Activated T-cell treated with anti-CD3 and anti-CD28 coated beads, Interleukin-2, amount 50 U/mL, for 72 hours (primary cell): ENCODE data around the gene ZBTB6. TPM values are rescaled to one million over a fixed set of nuclear protein-coding genes. Genes with fewer than 3 reads are reported as not detected.
"Not testable (repeated sequence)": the region's sequence is repeated elsewhere in the genome, so short reads cannot be mapped to it uniquely, and the experiment has no call there.

Experiments used
- ATAC-seq, 2 donors: fragments of 150-1000 bp; cut with Tn5 transposase; replicated peaks in 1 of 2; 2 replicates each; pipeline ENCODE4 v1.10.0; 2021; ENCODE audit warnings: moderate library complexity in 2 of 2, mild to moderate bottlenecking in 1 of 2
- DNase-seq, 2 donors: peaks; one replicate each; pipeline ENCODE4 v3.0.0; 2021 to 2022; ENCODE audit warnings: mixed read lengths in 1 of 2
- H3K27ac Mint-ChIP-seq: one replicate; pipeline ENCODE4 v1.8.0; 2022; ENCODE audit warnings: mild to moderate bottlenecking, moderate library complexity, mixed read lengths
- H3K27me3 Mint-ChIP-seq: one replicate; pipeline ENCODE4 v1.8.0; 2022; ENCODE audit warnings: low read depth, mixed read lengths
- H3K36me3 Mint-ChIP-seq, 2 donors: one replicate each; pipeline ENCODE4 v1.8.0; 2022; ENCODE audit warnings: mixed read lengths in 2 of 2, mild to moderate bottlenecking in 1 of 2; ENCODE audit not compliant: insufficient read depth in 2 of 2
- H3K4me1 Mint-ChIP-seq: one replicate; pipeline ENCODE4 v1.8.0; 2022; ENCODE audit warnings: low read depth, mixed read lengths
- H3K4me3 Mint-ChIP-seq, 2 donors: one replicate each; pipeline ENCODE4 v1.8.0; 2022; ENCODE audit warnings: mild to moderate bottlenecking in 2 of 2, mixed read lengths in 2 of 2, moderate library complexity in 2 of 2
- H3K9me3 Mint-ChIP-seq, 2 donors: one replicate each; pipeline ENCODE4 v1.8.0; 2022; ENCODE audit warnings: mixed read lengths in 2 of 2
- total RNA-seq, 2 donors: library from RNA; stranded (reverse); gene quantifications; one replicate each; pipeline ENCODE4 v1.2.3, GENCODE V29; 2022

Gene ZBTB6
- total RNA-seq, 2 donors from 2014 or later: 10.0 TPM

DNA sequence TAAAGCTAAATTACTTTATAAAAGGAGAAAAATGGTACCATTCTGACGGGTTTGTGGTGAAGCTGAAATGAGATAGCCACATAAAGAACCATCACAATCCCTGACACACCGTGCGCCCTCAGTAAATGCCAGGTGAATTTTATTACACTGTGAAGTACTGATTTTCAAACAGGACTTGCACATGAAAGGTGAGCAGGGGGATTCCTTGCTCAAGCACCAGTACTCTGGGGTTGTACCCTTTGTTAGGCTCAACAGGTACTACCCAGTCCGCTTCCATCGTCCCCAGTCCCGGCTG is 27.3 kb upstream of the ZBTB6 start:
- peak overlapping the region; percentile 58 to 98 for H3K4me3 Mint-ChIP-seq
- no peak for DNase-seq
- no peak for ATAC-seq
- H3K27ac Mint-ChIP-seq: peak overlapping the region; percentile 5
- H3K4me1 Mint-ChIP-seq: peaks cover 32% of the 10 kb centered on the region
- H3K36me3 Mint-ChIP-seq: peaks cover 7 to 17% of the 10 kb centered on the region in 2 donors
- no peaks in the 10 kb centered on the region for H3K9me3 Mint-ChIP-seq
- H3K27me3 Mint-ChIP-seq: no peaks in the 10 kb centered on the region

DNA sequence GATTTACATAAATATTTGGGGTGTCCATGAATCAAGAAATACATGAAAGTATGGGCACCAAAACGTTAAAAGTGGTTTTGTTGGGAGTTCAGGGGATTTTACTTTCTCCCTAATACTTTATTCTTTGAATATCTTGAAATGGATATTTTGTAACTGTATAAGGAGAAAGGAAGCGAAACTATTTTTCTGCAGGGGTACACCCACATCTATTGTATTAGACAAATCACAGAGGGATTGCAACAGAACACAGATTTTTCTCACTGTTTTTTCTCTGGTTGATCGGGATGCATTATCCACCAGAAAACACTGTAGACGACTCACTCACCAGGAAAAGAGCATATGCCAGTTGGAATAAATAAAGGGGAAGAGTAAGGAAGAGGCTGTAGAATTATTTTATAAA is 26.5 kb upstream of the ZBTB6 start:
- ATAC-seq: no peak

GRCh38 chr9:122936883-122937282 is 23.8 kb upstream of the ZBTB6 start:
- Mint-ChIP-seq H3K4me1 (peaks cover 38% of the 10 kb centered on the region), H3K9me3 (no peaks in the 10 kb centered on the region), H3K27ac (no peak overlapping the region), H3K36me3 (peaks cover 7 to 18% of the 10 kb centered on the region in 2 donors), H3K27me3 (no peaks in the 10 kb centered on the region), H3K4me3 (no peak overlapping the region)
- ATAC-seq: no peak
- no peak for DNase-seq

More for the DNA sequence above, 26.5 kb upstream of the ZBTB6 start:
- Mint-ChIP-seq H3K9me3 (no peaks in the 10 kb centered on the region), H3K4me1 (peaks cover 33% of the 10 kb centered on the region), H3K36me3 (peaks cover 7 to 19% of the 10 kb centered on the region in 2 donors), H3K27ac (peak overlapping the region; percentile 5), H3K4me3 (peak overlapping the region; percentile 45 to 60), H3K27me3 (no peaks in the 10 kb centered on the region)
- no peak for DNase-seq

GRCh38 chr9:122936464-122936863 is 23.3 kb upstream of the ZBTB6 start:
- peaks cover 6 to 14% of the 10 kb centered on the region in 2 donors for H3K36me3 Mint-ChIP-seq
- DNase-seq: no peak
- no peak overlapping the region for H3K4me3 Mint-ChIP-seq
- no peak for ATAC-seq
- H3K27ac Mint-ChIP-seq: no peak overlapping the region
- H3K9me3 Mint-ChIP-seq: no peaks in the 10 kb centered on the region
- no peaks in the 10 kb centered on the region for H3K27me3 Mint-ChIP-seq
- peaks cover 34% of the 10 kb centered on the region for H3K4me1 Mint-ChIP-seq

DNA sequence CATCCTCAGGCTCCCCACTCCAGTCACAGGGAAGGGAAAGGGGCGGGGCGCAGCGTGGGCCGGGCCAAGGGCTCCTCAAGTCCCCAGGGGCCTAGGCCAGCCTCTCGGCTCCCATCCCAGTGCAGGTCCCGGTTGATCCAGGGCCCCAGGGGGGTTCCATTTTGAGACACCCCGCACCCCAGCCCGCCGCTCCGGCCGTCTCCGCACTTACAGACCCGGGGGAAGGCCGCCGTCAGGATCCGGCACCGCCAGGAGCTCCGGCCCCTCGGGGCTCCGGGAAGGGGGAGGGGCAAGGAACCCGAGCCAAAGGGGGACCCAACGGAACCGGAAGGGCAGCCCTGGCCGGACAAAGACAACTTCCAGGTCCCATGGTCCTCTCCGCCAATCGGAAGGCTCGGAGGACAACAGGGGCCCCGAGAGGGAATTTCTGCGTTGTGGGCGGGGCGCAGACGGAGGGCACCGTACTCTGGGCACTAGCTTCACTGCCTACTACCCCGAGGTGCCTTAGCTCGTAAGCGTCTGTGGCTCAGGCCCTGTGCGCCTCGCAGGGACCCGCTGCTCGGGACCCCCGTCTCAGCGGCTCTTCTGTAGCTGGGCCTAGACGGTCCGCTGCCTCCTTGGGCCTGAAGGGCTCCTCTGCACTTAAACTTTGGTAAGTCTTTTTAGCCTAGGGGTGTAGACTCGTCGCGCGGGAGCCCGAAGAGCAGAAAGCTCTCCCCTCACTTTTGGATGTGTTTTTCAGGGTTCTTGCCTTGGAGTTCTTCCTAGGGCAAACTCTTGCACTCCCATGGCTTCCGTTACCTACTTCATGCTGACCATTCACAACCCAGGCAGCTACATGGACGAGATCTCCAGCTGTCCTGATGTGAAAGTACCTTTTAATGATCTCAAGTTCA is 18.4 kb upstream of the ZBTB6 start, which contains the start of gene ZBTB26:
Gene ZBTB26, minus strand, starts transcription at position 287 of the 896 bp plus-strand sequence. CDS start 11,578 bp downstream, outside the sequence.
- H3K4me3 Mint-ChIP-seq: no peak within 1 kb of the TSS
- DNase-seq (peak; percentile 94 to 96), ATAC-seq (peak; percentile 99)
- peaks cover 22% of the 10 kb centered on the region for H3K4me1 Mint-ChIP-seq
- H3K9me3 Mint-ChIP-seq: no peaks in the 10 kb centered on the region
- no peaks in the 10 kb centered on the region for H3K27me3 Mint-ChIP-seq
- peak within 1 kb of the TSS; percentile 97 for H3K27ac Mint-ChIP-seq
- peaks cover 1 to 9% of the 10 kb centered on the region in 2 donors for H3K36me3 Mint-ChIP-seq

DNA sequence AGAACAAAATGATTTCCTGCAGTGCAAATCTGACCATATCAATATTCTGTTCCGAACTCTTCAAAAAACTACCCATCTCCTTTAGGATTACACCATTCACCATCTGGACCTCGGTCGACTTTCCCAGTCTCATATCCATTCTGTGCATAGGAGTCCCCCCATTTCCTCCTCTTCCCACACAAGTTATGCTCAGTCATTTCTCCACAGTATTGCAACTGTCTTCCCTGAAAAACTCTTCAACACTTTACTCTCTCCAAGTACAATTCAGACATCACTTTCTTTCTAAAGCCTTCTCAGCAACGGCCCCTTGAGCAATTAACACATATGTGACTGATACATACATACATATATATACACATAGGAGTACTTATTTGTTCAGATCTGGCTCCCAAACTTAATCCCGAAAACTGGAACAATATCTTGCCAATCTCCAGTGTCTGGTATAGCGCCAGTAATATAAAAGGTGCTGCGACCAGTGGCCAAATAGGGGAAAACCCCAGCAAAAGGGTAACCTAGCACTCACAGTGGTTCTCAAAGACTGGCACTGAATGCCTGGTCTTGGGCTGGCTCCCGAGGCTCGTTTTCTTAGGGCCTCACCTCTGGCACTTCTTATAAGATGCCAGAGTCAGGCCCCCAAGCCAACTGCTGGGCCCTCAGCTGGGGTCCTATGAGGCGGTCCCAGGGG is 17.6 kb upstream of the ZBTB6 start:
- ATAC-seq: no peak
- Mint-ChIP-seq H3K4me1 (peaks cover 22% of the 10 kb centered on the region), H3K36me3 (peaks cover 1 to 3% of the 10 kb centered on the region in 2 donors), H3K27me3 (no peaks in the 10 kb centered on the region), H3K27ac (no peak overlapping the region), H3K9me3 (no peaks in the 10 kb centered on the region), H3K4me3 (no peak overlapping the region)
- no peak for DNase-seq

DNA sequence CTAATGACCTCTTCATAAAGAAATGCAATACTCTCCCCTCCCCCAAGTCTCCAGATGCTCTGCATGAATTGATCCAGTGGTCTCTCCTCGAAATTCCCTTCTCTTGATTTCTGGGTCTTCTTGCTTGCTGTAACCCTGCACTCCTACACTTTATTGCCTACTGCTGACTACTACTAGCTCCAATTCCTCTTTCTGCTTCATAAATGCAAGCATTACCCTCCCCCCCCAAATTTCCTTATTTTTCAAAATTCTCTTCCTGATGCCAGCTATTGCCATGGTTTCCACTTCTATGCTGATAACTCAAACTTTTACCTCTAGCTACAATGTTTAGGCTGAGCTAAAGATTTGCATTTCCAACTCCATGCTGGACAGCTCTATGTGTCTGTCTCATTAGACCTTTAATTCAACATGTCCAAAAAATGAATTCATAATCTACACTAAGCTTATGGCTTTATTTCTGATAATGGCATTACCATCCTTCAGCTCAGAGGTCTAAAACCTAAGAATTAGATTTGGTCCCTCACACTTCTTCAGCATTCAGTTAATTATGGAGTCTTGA is 16.8 kb upstream of the ZBTB6 start:
- no peak overlapping the region for H3K4me3 Mint-ChIP-seq
- peaks cover 20% of the 10 kb centered on the region for H3K4me1 Mint-ChIP-seq
- H3K36me3 Mint-ChIP-seq: peaks cover 1 to 2% of the 10 kb centered on the region in 2 donors
- no peaks in the 10 kb centered on the region for H3K9me3 Mint-ChIP-seq
- no peaks in the 10 kb centered on the region for H3K27me3 Mint-ChIP-seq
- ATAC-seq: no peak
- no peak overlapping the region for H3K27ac Mint-ChIP-seq
- DNase-seq: no peak

DNA sequence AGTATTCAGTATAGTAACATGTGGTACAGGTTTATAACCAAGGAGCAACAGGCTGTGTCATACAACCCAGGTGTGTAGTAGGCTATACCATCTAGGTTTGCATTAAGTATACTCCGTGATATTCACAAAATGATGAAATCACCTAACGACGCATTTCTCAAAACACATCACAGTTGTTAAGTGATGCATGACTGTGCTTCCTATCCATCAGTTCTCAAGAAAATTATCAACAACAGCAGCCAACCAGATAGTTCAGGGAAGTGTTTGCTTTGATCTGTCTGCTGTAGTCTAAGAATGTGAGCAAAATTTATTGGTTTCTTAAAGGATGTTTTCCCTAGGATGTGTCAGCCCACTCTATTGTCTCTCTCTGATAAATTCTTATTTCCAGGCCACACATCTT is 10.8 kb upstream of the ZBTB6 start:
- Mint-ChIP-seq H3K27me3 (no peaks in the 10 kb centered on the region), H3K36me3 (peaks cover 0 to 5% of the 10 kb centered on the region in 2 donors), H3K4me1 (peaks cover 8% of the 10 kb centered on the region), H3K9me3 (no peaks in the 10 kb centered on the region), H3K4me3 (no peak overlapping the region), H3K27ac (no peak overlapping the region)
- DNase-seq (no peak), ATAC-seq (peak in 1 of 2 donors; percentile 53)

- Mint-ChIP-seq H3K4me3 (no peak overlapping the region), H3K27me3 (no peaks in the 10 kb centered on the region), H3K27ac (no peak overlapping the region), H3K9me3 (no peaks in the 10 kb centered on the region), H3K36me3 (peaks cover 0 to 5% of the 10 kb centered on the region in 2 donors), H3K4me1 (peaks cover 8% of the 10 kb centered on the region)
- DNase-seq: no peak
- ATAC-seq: no peak
Observed at GRCh38 chr9:122922713-122923112, 9.6 kb upstream of the ZBTB6 start.

- H3K36me3 Mint-ChIP-seq: peaks cover 0 to 6% of the 10 kb centered on the region in 2 donors
Observed at GRCh38 chr9:122918310-122918709, 5.2 kb upstream of the ZBTB6 start.

DNA sequence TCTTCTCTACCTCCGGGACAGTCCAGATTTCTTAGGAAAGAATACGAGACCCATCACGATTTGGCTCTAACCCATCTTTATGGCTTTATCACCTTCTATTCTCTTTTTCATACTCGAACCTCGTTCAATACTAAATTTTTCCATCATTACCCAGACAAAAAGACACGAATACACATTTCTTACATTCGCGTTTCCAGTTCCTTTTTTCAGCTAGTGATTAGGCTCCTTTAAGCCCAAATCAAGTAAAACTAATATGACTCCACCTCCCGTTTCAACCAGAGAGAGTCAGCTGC is 506 bp downstream of the ZBTB6 start:
- DNase-seq: no peak
- Mint-ChIP-seq H3K27me3 (no peaks in the 10 kb centered on the region), H3K9me3 (no peaks in the 10 kb centered on the region), H3K36me3 (peaks cover 8 to 20% of the 10 kb centered on the region in 2 donors), H3K4me1 (peaks cover 35% of the 10 kb centered on the region), H3K27ac (peak overlapping the region; percentile 100), H3K4me3 (peak overlapping the region; percentile 91 to 99)
- ATAC-seq: no peak

More at GRCh38 chr9:122918310-122918709, 5.2 kb upstream of the ZBTB6 start:
- H3K27me3 Mint-ChIP-seq: no peaks in the 10 kb centered on the region
- no peak overlapping the region for H3K27ac Mint-ChIP-seq
- no peaks in the 10 kb centered on the region for H3K9me3 Mint-ChIP-seq
- DNase-seq (no peak), ATAC-seq (no peak)
- no peak overlapping the region for H3K4me3 Mint-ChIP-seq
- H3K4me1 Mint-ChIP-seq: no peaks in the 10 kb centered on the region

DNA sequence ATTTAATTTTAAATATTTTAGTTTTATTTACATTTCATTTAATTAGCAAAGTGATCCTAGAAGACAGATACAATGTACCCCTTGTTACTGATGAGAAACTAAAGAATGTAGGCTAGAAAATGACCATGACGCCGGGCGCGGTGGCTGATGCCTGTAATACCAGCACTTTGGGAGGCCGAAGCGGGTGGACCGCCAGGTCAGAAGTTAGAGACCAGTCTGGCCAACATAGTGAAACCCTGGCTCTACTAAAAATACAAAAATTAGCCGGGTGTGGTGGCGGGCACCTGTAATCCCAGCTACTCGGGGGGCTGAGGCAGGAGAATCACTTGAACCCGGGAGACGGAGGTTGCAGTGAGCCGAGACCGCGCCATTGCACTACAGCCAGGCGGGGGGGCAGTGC is 7.0 kb downstream of the ZBTB6 start:
- H3K4me1 Mint-ChIP-seq: peaks cover 35% of the 10 kb centered on the region
- not testable (repeated sequence) for H3K27ac Mint-ChIP-seq, H3K27me3 Mint-ChIP-seq, H3K9me3 Mint-ChIP-seq, ATAC-seq, H3K36me3 Mint-ChIP-seq, DNase-seq, H3K4me3 Mint-ChIP-seq
